Stimulated activated CD8-positive, alpha-beta memory T cell treated with anti-CD3 and anti-CD28 coated beads, Interleukin-12 subunit alpha, Interleukin-12 subunit beta, amount 100 ng/mL, for 1 hour (primary cell): Measurements from ENCODE around the gene RSPH6A.
"Not testable (repeated sequence)": the region's sequence is repeated elsewhere in the genome, so short reads cannot be mapped to it uniquely, and the experiment has no call there.

Experiments used
- DNase-seq: peaks from one replicate; pipeline ENCODE4 v3.0.0-alpha.2; 2020; ENCODE audit warnings: low read depth

The RSPH6A gene

DNA sequence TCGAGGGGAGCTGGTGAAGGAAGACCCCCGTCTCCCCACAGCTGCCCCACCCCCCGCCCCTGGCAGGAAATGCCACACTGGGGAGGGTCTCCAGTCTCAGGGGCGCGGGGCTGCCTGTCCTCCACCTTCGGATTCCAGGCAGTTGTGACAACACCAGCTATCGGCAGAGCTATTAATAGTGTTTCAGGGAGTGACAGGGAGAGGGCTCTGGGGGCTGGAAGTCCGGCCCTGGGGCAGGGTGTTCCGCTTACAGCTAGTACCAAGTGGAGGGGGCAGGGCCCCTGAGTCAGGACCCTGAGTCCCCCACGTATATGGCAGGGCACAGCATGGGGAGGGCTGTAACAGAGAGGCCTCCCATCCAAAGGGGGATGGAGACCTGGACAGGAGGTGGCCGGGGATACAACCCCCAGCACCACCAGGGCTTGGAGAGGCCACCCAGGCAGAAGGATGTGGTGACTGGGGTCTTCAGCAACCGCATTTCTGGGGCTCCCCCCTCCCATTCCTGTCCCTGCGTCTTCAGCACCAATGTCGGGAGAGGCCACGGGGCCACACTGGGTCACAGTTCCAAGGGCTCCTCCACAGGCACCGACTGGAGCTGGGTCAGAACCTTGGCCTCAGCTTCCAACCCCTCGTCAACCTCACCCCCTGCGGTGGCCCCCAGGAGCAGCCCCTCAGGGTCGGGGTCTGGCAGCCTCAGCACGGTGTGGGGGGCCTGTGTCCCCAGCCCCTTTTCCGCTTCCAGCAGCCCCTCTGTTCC lies 50.0 kb downstream of the RSPH6A start:
- DNase-seq: no peak

DNA sequence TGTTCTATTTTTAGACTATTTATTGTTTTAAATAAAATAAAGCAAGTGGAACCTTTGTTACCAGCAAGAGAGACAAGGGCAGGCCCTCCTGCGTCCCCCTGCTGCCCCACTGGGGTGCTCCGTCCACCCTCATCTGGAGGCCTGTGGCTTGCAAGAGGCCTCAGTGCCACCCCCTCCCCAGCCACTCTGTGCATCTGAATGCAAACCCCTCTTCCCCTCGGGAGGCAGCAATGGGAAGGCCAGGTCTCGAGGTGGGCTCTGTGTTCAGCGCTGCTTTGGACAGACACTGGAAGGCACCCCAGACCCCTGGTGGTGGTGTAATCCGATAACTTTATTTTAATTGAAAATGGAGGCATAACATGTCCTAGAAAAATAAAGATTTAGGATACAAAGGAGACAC lies 50.6 kb downstream of the RSPH6A start:
- DNase-seq: no peak

- DNase-seq: no peak
These were observed 51.3 kb downstream of the RSPH6A start for GRCh38 chr19:45763691-45764294.

GRCh38 chr19:45762870-45763631 lies 52.1 kb downstream of the RSPH6A start:
- no peak for DNase-seq

DNA sequence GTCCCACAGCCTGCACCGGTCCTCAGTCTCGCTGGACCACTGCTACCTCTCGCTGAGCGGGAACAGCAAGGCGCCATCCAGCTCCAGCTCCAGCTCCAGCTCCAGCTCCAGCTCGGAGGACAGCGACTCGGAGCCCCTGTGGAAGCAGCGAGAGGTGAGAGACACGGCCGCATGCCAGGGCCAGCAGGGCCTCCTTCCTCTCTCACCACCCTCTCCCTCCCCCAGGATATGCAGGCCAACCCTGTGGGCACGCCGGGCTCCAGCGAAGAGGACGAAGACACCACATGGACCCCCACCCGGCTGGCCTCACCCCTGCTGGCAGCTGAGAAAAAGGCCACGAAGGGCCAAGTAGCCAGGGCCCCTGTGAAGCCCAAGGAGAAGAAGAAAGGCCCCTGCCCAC lies 53.4 kb downstream of the RSPH6A start:
- no peak for DNase-seq

GRCh38 chr19:45758921-45759320 lies 56.2 kb downstream of the RSPH6A start:
- DNase-seq: no peak

DNA sequence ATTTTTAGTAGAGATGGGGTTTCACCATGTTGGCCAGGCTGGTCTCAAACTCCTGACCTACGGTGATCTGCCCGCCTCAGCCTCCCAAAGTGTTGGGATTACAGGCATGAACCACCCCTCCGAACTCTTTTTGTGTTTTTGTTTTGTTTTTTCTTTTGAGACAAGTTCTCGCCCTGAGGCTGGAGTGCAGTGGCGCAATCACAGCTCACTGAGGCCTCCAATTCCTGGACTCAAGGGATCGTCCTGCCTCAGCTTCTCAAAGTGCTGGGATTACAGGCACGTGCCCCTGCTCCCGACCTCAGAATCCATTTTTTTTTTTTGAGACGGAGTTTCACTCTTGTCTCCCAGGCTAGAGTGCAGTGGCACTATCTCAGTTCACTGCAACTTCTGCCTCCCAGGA lies 57.4 kb downstream of the RSPH6A start:
- no peak for DNase-seq

DNA sequence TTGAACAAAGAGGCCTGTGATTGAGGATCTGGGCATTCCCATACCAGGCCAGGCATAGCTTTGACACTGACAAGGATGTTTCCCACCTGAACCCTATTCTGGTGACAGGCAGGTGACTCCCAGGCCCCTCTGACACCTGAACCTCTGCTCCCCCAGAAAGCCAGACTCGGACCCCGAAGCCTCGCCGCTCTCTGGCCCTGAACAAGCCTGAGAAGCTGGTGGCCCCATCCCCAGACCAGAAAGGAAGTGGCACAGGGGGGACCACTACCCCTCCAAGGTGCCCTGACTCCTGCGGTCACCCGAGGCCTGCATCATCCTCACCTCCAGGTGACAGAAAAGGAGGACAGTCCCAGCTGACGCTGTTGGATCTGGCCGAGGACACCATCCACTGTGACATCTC lies 60.8 kb downstream of the RSPH6A start:
- no peak for DNase-seq

DNA sequence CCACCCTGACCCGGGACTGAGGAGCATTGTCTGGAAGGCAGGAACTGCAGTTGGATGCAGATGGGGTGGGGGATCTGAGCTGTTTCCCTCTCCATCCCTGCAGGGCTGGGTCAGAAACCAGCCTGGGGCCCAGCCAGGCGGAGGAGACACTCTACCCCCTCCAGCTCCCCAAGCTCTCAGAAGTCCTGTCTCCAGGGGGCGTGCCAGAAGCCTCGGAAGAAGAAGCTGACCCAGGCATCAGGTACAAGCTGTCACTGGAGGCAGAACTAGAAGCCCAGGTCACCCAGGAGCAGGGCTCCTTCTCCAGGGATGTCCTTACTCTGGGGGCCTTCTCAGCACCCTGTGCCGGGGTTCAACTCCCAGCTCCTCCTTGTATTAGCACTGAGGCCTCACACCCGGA lies 61.6 kb downstream of the RSPH6A start:
- DNase-seq: no peak

DNA sequence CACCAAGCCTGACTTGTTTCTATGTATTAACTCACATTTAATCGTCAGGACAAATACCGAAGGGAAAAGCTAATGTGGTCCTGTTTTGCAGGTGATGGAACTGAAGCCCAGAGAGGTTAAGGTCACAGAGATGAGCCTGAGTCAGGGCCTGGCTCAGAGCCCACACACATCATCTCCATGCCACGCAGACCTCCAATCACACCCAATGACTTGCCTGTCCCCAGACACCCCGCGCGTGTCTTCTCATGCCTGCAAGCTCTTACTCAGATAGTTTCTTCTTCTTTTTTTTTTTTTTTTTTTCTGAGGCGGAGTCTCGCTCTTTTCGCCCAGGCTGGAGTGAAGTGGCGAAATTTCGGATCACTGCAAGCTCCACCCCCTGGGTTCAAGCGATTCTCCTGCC lies 62.5 kb downstream of the RSPH6A start:
- no peak for DNase-seq

GRCh38 chr19:45751483-45751882 lies 63.6 kb downstream of the RSPH6A start:
- DNase-seq: not testable (repeated sequence)

DNA sequence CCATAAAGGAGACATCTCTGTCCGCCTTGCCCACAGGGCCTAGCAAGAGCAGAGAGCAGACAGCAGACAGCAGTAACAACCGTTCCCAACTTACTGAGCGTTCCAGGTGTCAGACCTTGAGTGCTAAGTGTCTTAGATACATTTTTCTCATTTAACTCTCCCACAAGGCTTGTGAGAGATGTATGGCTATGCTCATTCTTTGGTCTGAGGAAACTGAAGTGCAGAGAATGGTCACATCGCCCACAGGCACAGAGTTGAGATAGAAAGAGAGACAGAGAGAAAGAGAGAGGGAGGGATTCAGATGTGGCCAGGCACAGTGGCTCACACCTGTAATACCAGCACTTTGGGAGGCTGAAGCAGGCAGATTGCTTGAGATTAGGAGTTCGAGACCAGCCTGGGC lies 67.6 kb downstream of the RSPH6A start:
- no peak for DNase-seq

GRCh38 chr19:45746866-45747265 lies 68.2 kb downstream of the RSPH6A start:
- no peak for DNase-seq
